HL-60/S4 treated with retinoic acid at 250 ng/mL for 4 days and 3 days (cell line): ENCODE data around the gene CTXND1.

Experiments
- in situ Hi-C: fragments of 300-500 bp; cut with MboI; formaldehyde crosslinking; loops from 2 replicates; pipeline ENCODE4 v1.7.0; 2022; ENCODE audit warnings: low sequenced_read_pairs

CTXND1 gene

DNA sequence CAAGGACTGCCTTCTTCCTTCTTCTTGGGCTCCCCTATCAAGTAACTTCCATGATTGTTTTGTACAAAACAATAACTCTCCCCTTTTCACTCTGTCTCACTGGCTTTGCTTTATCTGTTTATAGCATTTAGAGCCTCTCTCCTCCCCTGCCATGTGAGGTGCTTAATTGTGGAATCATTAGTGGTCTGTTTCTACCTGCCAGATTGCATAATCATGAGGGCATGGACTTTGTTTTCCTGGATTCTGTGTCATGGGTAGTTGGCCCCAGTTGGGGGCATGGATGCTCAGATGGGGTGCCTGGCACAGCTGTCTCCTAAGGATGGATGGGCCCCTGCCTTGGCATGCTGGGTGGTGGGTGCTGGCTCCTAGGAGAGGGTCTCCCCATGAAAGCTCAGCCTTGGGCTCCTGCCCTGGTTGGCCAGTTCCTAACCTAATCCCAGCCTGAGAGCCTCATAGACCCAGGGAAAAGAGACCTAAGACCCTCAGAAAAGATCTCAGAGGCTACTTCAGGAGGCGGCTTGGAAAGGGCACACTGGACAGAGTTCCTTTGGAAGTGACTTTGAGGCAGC lies 8.0 kb upstream of the CTXND1 start:
- in situ Hi-C loops: no loop called here

DNA sequence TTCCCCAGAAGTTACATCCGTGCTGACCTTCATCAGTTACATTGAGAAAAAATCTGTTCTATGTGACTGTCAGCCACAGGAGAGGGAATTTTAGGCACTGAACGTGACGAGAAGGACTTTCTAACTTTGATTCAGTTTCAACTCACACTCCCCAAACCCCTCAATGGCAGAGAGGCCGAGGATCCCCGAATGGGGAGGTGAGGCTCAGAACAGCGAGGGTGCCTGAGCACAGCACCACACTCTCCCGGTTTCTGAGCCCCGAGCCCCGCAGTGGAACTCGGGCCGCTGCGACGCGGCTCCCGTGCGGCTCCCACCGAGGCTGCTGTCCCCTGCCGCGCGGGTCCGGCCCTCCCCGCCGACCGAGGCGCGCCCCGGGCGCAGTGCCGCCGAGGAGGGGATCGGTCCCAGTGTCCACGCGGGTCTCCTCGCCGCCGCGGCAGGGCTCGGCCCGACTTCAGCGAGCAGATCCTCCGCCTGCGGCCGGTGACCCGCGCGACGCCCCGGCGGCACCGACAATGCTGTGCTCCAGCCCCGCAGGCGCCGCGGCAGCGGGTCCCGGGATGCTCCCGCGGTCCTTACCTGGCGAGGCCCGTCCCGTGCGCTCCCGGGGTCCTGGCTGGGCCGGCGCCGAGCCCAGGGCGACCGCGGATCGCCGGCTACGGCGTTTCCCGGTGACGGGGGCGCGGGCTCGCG lies 439 bp downstream of the CTXND1 start:
- in situ Hi-C loops: no loop called here

DNA sequence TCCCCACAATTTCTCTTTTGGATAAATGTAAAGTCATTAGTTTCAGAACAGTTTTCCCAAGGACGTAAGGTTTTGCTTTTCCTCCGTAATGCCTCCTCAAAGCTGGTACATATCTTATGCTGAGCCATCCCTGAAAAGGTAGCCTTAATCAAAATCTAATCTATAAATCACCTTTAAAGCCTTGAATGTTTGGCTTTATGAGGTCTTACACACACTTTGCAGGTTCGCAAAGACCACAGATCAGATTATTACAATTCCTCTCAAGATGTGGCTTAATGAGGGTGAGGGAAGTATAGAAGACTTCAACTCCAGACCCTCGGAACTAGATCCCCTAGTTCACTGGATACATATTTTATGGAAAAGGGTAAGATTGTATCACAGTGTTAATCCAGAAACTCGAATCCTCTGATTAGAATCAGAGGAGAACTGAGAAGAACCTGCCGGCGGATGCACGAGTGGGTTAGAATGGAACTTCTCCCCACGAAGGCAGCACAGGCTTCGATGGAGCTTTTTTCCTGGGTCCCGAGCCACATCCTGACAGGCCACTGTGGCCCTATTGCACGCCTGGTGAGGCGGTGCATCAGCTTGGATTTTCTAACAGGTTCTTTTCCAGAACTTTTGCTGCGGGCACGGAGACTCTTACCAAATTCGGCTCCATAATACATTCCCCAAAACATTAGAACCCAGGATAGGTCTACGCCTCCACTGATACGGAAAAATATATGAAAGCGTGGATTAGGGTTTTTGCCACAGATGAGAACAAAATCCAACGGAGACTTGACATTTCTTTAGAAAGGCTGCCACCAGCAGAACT lies 1.2 kb downstream of the CTXND1 start:
- in situ Hi-C loops: no loop called here

DNA sequence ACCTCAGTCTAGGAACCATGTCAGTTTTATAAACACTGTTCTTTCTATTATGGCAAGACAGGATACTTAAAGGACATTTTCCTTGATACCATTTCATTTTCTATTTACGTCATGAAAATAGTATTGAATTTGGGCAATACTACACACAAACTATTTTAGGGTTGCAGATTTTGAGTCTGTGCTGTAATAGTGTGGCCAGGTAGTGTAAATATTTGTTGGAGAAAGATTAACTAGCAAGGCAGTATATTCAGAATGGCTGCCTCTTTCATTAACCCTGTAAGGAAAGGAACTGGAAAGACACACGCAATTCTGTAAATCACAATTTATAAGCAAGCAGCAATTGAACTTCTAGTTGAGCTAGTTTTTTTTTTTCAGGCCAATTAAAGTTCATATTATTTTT lies 2.0 kb downstream of the CTXND1 start:
- in situ Hi-C loops: no loop called here

DNA sequence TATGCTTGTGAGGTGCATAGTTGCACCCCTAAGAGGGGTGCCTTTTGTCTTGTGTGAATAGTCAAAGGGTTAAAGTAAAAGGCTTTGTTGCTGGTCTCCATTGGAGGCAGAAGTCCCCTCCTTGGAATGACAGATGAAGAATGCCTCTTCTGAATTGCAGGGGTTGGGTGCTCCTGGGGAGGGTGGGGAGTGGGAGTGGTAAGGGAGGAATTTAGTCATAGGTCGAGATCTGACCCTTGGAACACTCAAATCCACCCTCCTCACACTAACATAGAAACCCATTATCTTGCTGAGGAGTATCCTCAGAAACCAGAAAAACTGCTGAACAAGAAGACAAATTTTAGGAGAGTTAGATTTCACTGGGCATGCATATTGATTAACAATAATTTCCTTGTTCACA lies 4.7 kb downstream of the CTXND1 start:
- in situ Hi-C loops: no loop called here

DNA sequence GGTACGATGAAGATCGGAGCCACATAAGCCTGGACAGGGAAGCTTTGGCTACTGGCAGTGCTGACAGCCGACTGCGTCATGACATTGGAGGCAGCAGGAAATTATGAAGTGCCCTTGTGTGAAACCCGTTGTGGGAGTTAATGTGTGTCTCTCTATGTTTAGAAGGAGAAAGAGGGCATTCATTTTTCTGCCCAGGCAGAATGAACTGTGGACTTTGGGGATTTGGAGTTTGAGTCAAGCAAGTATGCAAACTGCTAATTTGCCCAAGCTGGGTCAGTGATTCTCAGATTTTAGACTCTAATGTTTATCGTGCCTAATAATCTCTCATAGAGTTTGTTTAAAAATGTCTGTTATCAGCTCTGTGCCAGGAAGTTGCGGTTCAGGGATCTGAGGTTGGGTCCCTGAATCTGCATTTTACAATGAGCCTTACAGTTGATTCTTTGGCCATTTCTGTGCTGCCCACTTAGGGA lies 5.6 kb downstream of the CTXND1 start:
- in situ Hi-C loops: no loop called here

DNA sequence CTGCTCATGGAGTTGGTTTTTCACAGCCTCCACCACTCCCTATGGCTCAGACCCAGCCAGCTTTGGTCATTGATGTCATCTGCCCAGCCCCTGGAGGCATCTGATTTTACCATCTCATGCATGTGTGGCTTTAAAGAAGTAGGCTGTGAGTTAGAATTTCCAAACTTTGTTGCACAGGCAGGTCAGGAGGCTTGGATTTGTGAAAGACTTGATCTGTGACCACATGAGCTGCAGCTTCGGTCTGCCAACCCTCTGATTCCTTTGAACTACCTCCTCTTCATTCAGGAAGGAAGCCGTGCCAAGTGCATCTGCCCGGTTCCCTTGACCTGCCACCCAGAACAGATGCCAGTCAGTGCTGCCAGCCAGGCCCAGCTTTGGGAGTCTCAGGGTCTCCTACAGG lies 9.2 kb downstream of the CTXND1 start:
- in situ Hi-C loops: no loop called here

DNA sequence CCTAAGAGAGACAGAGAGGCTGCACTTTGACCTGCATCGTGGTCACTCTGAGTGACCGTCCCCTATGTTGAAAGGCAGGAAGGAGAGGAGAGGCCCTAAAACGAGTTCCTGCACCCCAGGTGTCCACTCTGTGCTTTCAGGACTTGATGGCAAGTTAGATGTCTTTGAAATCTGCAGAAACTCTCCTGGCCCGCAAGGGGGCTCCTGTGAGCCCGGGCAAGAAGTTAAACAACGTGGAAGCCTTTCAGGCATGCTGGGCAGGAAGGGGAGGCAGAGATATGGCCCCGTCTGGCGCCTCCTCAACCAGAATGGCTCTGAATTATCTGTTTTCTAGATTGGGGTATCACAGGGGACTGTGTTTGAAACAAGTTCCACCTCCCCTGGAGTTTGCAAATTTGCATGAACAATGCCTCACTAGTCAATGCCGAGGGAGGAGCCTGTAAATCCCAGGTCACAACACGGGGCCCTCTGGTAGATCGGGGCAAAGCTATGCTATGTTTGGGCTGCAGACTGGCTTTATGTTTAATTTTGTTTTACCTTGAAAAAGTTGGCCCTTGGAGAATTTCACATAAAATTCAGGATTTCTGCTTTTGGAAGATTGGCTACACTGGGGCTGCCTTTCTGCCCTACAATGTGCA lies 9.8 kb downstream of the CTXND1 start:
- in situ Hi-C loops: no loop called here

DNA sequence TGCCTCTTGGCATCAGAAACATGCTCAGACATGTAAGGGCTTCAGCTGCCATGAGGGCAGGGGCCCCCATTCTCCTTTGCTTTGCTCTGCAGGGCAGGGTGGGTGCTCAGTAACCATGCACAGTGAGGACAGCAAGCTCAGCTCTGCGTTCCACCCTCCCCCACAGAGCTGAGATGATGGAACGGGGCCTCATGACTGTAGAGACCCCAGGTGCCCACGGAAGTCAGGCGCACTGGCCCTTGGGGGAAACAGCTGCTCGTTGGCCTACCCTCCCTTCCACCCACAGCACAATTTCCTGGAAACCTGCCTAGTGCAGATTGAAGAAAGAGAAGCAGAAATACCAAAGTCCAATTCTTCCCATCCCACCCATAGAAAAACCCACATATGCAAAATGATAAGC lies 10.5 kb downstream of the CTXND1 start:
- in situ Hi-C loops: no loop called here

DNA sequence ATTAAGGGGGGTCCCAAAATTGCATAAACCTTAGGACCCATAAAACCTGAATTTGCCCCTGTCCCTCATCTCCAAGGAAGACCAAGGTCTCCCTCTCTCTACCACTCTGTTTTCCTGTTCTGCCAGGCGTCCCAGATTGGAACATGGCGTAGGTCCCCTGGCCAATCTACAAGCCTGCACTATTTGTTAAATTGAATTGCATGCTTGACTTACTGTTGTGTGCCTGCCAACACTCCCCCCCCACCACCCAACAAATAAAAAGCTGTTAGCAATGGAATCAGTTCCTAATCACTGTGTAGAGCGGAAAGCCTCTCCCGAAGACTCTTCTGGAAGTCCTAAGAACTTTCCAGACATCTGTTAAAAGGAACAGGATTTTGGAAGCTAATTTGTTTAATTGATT lies 11.7 kb downstream of the CTXND1 start:
- in situ Hi-C loops: no loop called here

DNA sequence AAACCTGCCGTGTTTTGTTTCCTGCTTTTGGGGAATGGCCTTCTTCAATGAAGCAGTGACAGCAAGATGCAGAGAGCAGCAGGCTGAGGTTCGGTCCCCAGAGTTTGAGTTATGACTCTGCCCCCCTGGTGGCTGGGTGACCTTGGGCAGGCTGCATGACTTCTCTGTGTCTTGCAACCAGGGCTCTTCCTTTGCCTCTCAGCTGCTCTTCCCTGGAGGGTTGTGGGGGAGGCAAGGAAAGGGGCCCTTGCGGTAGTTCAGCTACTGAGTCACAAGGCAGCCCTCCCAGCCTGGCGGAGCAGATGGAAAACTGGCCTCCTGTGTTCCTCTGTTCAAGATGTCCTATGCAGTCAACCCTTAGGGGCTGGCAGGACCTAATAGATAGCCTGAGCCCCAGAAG lies 17.1 kb downstream of the CTXND1 start:
- in situ Hi-C loops: no loop called here

DNA sequence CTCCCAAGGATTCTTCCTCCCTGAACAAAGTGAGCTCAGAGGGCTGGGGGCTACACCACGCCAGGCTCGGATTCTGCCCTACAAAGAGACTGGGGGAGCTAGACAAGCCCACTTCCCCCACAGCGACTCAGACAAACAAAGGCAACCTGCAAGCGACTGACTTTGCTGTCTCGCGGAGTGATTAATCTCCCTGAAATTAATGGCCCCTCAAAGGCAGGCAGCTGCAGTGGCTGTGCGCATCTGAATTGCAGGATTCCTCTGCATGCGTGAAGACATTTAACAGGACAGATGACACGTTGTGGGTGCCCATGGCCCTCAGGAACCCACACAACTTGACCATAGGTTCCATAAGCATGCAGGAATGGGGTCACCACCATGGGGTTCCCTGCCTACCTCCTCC lies 18.4 kb downstream of the CTXND1 start:
- in situ Hi-C loops: no loop called here

DNA sequence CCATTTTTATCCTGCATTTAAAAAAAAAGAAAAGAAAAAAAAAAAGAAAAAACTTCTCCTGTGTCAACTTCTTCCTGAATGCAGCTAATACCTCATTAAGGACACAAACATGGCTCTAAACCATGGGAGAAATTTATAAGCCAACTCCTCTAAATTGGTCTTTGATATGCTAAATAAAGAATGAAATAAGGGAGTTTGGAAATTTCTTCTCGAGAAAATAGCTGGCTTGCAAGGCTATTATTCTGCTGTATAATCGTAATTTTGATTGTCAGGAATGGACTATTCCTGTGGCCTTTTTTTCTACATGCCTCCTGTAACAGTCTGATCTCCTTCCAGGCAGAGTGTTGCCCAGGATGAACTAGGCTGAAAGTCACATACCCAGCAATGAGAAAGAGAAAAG lies 20.6 kb downstream of the CTXND1 start:
- in situ Hi-C loops: no loop called here

DNA sequence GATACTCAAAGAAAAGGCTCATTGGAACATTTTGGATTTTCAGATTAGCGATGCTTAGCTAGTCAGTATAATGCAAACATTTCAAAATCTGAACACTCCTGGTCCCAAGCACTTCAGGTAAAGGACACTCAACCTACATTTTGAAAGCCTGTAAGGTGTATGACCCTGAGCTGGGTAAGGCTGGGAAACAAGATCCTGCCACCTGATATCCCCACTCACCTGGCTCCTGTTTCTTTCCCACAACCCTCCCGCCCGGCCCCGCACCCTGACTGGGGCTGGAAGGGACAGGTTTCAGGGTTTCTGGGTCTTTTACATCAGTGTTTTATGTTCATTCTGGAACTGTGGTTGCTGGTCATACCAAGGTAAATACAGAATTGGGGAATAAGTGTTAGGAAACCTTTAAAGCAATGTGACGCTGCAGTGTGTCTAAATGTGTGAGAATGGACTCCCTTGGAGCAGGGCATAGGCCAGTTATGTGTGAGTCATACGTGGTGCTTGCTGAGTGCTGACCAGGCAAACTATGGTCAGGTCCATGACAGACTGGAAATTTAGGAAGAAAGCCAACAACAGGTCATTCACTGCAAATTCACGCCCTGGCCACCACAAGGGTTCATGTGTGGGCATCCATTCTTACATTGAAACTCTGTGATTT lies 22.9 kb downstream of the CTXND1 start:
- in situ Hi-C loops: no loop called here

DNA sequence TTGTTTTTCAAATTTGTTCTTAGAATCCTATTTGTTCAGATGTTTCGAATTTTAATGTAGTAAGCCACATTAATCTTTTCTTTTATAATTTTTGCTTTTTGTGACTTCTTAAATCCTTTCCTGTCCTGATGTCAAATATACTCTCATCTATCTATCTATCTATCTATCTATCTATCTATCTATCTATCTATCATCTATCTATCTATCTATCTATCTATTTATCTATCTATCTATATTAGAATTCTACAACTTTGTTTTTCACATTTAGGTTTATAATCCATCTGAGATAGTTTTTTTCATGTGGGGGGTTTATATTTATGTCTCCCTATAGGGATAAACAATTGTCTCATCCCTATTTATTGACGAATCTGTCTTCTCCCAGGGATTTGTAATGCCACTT lies 32.1 kb downstream of the CTXND1 start:
- in situ Hi-C loops: no loop called here

DNA sequence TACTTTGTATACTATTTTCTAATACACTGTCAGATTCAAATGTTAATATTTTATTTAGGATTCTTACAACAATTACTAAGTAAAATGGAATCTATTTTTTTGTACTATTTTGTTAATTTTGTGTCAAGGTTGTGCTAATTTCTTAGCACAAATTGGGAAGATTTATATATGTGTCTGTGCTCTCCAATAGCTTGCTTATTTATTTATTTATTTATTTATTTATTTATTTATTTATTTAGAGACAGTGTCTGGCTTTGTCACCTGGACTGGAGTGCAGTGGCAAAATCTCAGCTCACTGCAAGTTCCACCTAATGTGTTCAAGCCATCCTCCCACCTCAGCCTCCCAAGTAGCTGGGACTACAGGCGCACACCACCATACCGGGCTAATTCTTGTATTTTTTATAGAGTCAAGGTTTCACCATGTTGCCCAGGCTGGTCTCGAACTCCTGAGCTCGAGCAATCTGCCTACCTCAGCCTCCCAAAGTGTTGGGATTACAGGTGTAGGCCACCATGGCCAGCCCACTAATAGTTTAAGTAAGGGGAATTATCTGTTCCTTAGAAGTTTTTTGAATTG lies 34.6 kb downstream of the CTXND1 start:
- in situ Hi-C loops: no loop called here

DNA sequence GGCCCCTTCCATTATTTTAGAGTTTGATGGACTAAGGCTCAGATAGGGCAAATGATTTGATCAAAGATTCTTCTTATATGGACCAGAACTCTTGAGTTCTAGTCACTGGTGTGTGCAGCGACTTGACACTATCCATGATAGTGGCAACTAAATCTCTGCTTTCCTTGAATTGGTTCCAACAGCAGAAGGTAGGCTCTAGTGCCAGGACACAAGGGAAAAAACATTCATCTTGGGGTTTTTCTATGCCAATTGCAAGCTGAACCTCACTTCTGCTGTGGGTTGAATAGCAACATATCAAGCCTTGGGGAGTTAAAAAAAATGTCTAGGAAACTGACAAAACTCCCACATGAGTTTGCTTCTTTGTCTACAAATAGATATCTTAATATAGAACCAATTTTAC lies 35.1 kb downstream of the CTXND1 start:
- in situ Hi-C loops: no loop called here

DNA sequence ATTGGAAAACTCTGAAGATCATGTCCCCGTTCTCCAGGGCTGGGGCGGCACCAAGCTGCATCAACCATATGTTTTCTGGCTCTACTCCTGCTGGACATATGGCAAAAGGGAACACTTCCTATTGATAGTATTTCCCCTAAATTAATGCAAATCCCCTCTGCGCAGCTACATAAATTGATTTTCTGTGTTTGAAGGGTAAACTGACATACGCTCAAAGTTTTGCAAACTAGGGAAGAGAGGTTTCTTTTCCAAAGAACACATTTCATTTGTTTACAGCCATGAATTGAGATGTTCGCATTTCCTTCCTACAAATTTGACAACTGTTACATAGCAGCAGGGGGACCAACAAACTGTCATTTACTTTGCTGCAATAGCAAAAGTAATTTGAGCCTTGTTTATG lies 35.9 kb downstream of the CTXND1 start:
- in situ Hi-C loops: no loop called here

DNA sequence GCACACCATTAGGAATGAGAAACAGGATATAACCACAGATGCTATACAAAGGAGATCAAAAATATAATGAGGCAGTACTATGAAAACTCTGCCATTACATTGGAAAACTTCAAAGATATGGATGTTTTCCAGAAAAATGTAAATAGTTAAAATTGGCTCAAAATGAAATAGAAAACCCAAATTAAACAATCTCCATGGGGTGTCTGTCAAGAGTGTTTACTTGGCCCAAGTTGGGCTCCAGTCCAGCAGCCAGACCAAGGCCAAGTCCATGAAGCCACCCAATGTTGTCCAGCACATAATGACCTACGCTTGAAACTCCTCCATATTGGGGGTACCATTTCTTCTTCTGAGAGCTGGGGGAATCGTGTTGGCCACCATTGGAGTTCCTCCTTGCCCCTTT lies 37.1 kb downstream of the CTXND1 start:
- in situ Hi-C loops: no loop called here

DNA sequence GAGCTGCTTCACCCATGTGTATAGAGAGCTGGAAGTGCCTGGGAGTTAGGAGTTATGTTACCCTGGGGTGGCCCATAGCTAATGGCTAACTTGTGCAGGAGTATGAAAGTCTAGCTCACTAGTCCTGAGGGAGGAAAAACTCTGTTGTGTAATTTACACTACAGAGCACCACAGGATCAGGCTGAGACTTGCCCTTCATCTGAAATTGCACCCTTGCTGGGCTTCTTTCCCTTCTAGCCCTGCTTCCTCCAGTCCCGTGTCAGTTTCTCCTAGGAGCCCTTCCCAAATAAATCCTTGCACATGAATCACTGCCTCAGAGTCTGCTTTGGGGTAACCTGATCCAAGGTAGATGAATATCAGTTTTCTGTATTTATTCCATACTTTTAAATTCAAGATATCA lies 40.0 kb downstream of the CTXND1 start:
- in situ Hi-C loops: no loop called here
